ENCODE results near the gene ASB2.
A peak's percentile ranks its signal among the peaks of the same experiment; 100 is the strongest.

The ASB2 gene

DNA sequence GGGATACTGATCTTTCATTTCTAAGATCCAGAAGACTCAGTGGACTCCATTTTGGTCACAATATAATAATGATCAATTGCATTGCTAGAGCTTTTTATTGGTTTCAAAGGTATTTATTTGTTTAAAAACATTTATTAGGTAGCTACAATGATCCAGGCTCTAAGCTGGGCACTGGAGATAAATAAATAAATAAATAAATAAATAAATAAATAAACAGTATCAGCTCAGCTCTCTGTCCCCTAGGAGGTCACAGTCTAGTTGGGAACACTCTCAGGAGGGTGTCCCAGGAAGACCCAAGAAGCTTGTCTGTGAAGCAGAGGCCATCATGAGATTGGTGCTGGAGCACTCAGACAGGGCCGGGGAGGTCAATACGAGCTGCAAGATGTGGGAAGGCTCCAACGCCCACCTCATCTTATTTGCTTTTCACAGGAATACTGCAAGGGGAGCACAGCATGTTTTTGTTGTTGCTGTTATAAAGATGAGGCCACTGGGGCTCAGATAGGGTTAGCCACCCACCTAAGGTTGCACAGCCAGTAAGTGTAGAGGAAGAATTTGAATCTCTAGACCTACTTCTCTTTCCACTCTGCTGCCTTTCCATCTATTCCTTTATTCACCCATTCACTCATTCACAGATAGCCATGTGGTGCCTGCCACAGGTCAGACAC is 15.5 kb downstream of the ASB2 start:
- no peak for DNase-seq (ENCODE audit: low read depth)

DNA sequence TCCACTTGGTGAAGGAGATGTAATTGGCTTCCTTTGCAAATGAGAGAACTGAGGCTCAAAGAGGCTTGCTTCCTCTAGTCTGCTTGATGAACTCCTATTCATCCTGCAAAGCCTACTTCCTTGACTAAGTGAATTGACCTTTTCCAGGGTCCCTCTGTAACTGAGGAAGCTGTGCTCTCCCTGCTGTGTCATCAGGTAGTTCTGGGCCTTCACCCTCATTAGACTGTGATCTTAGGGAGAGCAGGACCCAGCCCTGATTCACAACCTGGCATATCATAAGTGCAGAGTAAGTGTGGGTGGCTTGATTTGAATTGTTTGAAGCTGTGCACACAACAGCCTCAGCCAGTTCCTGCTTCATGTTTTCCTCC is 16.3 kb downstream of the ASB2 start:
- DNase-seq (ENCODE audit: low read depth), result no peak

DNA sequence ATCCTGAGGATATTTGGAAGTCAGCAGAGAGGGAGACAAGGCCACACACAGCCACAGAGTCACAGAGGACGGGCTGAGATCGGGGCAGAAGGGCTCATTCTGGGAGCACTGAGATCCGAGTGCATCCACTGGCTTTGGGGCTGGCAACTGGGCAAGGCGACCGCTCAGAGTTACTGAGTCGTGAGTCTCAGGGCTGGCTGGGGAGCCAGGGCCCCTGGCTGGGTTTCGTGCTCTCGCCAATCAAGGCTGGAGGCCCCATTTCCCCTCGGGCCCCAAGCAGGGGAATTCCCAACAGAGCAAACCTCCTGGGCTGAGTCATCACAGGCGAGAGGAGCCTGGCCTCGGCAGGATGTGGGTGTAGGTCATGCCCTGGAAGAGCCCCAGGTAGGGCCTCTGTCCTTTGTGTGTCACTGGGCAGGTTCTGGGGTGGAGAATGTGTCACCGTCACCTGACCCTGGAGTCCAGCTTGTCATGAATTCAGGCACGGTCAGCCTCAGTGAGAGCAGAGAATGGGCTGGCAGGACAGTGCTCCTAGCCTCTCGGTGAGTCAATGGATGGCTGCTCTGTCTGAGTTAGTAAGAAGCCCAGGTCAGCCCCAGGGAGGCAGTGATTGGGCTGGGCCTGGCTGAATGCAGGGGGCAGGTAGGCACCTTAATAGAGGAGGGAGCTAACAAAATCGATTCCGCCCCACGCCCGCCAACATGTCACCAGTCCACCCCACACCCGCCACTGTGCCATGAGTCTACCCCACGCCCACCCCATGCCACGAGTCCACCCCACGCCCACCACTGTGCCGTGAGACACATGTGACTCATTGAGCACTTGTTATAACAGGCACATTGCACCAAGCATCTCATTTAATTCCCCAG is 16.9 kb downstream of the ASB2 start:
- peak; percentile 91 for DNase-seq (ENCODE audit: low read depth)

DNA sequence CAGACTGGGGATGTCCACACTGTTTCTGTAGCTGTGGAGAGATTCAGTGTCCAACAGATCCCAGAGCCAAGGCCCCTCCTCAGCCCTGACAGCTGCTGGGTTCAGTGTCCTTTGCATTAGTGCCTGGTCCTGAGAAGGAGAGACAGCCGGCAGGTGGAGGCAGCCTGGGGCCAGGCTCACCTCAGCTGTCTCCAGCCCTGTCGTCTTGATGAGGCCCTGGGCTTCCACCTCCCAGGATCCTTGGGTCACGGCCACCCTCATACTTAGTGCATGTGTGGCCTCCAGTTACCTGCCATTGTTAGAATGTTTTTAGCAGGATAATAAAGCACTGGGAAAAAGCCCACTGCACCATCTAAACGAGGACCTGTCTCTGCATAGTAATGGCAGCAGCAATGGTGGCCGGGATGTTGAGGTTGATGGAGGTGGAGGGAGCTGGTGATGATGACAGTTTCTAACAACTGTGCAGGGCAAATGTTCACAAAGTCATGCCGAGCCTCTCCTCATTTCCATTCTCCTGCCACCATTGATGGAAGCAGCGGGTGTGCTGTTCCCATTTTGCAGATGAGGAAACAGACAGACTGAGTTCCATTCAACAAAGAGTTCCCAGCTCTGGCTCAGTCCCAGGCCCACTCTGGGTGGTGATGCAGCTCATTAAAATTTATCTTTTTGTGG is 17.7 kb downstream of the ASB2 start:
- no peak for DNase-seq (ENCODE audit: low read depth)

DNA sequence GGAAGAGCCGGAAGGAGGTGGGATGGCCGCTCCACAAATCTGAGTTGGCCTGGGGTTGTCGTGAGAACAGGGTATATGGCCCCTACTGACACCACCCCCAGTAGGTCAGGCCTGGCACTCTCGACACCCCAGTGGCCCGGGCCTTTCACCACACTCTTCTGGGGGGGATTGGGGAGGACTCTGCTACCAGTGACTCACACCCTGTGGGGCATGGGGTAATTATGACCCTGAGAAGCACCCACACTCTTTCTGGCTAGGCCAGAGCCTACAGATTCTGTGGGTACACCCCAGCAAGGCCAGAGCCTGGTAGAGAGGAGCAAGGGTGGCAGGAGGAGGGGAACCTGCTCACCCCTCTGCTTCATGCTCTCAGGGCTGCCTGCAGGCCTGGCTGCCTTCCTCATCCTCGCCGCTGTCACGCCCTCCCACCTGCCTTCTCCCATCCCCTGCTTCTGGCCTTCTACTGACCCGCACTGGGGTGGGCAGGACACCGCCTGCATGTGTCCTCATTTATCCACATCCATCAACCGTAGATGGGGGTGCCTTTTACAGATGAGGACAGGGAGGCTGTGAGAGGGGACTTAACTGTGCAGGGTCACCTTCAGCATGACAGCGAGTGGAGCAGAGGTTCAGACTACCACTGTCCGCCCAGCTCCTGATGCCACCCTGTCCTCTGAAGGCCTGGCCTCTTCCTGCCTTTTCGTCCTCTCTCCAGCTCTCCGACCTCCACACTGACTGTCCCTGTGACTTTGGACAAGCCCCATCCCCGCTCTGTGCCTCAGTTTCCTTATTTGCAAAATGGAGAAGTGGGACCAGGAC is 18.4 kb downstream of the ASB2 start:
- DNase-seq (ENCODE audit: low read depth), result no peak

DNA sequence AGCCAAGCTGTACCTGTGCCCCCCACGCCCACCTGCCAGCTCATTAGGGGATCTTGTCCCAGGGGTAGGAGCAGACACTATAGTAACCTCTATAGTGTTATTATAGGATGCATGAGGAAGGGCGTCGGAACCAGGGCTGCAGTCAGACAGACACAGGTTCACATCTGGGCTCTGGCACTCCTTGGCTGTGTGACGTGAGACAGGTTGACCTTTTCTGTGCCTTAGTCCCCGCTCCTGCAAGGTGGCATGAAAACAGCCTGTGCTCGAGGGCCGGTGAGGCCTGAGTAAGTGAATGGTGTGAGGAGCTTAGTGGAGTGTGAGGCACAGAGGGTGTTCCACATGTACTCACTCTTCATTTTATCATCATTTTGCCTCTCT is 19.0 kb downstream of the ASB2 start:
- no peak for DNase-seq (ENCODE audit: low read depth)

DNA sequence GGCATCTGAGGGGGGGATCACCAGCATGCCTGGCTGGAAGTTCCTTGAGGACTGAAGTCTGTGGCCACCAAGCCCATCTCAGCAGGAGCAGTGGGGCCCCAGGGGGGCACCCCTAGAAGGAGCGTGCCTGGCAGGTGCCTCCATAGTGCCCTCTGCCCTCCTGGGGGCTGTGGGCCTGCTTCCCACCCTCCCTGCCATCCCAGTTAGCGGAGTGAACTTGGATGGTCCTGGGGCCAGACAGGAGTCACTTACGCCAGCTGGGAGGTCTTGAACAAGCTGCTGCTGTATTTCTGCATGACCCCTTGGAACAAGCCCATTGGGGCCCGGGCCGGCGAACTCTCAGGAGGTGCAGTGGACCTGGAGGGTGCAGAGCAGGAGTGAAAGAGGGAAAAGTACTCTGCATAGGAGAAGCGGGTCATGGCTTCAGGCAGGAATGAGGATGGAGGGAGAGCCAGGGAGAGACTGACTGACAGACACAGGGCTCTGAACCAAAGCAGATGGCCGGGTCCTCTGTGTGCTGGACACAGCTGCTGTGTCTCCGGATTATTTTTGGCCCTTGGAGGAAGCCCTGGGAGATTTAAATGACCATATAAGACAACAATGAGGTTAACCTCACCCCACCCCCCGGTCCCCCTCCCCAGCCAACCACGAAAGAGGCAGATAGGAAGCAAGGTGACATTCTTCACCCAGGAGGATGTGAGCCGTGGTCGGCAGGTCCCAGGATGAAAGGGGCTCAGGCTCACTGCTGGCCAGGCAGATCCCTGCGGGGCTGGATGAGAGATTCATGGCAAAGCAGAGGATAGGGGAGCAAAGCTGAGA is 19.6 kb downstream of the ASB2 start:
- DNase-seq (ENCODE audit: low read depth), result no peak

DNA sequence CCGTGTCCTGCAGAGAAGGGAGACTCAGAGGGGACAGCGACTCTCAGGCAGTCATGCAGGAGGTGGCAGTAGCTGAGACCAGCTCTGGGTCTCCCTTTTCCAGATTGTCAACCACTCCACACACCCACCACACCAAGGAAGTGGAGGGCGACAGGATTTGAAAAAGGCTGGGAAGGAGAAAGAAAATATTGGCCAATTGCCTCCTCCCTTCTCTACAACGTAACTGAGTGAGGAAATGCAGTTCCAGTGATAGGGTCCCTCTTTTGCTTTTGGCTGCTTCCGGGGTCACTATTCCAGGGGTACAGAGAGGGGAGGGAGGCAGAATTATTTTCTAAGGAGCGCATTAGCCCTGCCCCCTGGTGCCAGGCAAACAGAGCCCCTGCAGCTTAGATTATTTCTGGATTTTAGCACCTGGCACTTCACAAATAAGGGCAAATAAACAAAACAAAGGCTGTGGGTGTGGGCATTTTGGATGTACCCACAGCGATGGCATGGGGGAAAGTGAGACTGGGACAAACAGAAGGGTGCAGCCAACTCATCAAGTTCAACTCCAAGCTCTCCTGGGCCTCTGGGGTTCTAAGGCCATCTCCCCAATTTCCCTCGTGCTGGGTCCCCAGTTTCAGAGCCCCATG is 20.4 kb downstream of the ASB2 start:
- no peak for DNase-seq (ENCODE audit: low read depth)

DNA sequence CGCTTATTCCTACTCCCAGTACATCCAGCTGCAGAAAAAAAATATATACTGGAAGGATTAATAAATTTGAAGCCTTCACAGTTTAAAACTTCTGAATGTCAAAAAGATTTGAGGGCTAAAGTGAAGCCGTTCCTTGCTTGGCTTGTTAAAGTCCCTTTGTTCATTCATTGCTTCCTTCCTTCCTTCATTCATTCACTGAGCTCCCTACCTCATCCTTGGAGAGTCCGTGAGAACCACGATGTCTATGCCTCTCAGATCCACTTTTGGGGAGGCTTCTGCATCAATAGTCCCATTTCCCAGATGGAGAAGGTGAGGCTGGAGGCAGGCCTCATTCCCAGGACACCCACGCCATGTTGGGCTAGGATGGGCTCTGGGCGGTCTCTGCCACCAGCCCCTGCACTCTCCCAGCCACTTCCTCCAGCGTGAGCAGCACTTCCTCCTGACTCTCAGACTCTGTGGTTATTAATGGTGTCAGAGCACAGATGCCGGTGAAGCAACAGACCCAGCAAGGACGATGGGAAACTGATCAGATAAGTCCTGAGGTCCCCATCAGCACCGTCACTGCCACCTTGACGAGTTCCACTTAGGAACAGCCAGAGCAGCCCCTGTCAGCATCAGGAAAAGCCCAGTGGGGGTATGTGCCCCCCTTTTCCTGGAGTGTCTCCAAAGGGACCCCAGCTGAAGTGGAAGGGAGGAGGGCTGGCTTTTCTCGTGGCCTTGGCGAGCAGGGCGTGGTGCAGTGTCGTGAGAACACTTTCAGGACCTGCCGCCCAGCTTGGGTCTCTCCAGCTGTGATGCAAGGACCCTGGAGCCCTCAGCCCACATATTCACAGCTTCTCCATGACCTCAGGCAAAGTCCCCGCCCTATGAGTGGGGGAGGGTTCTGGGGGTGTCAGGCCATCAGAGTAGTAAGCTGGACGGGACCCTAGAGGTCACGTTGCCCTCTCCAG is 21.2 kb downstream of the ASB2 start:
- DNase-seq (ENCODE audit: low read depth), result peak; percentile 35

DNA sequence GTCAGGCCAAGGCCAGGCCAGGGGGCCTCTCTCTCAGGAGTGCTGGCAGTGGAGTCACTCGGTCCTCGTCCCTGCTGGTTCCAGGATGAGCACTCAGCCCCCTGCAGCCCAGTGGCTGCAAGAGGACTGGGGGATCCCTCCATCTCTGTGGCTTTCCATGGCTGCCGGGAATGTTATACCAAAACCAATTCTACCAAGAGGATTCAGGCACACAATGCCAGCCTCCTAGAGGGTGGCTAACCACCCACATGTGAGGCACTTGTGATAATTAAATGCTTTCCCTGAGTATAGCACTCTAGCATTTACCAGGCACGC is 21.9 kb downstream of the ASB2 start:
- no peak for DNase-seq (ENCODE audit: low read depth)

DNA sequence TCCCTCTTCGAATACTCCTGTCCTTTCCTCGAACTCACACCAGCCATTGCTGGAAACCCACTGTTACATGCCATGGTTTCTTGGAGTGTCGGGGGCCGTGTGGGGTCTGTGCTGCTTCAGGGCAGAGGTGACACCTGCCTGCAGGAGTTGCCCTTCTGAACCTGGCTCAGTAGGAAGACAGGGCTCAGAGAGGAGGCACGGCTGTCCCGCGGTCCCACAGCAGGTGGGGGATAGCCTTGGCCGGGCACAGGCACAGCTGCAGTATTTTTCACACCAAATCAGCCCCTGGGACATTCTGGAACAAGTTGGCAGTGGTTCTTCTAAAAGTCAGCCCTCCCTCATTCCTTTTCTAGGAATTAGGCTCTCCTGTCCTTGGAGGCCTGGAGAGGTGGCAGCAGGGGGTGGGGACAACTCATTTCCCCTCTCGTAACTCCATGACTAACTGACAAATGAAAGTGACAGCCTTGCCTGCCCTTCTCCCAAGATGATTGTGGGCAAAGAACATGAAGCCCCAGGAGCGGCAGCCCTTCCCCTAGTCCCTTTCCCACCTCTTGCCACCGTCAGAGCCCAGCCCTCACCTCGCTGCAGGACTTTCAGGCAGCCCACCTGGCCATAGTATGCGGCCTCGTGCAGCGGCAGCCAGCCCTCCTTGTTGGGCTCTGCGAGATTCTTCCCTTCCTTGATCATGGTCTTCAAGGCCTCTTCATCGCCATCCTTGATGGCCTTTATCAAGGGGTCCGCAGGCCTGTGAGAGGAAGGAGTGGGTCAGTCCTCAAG is 22.4 kb downstream of the ASB2 start:
- no peak for DNase-seq (ENCODE audit: low read depth)

DNA sequence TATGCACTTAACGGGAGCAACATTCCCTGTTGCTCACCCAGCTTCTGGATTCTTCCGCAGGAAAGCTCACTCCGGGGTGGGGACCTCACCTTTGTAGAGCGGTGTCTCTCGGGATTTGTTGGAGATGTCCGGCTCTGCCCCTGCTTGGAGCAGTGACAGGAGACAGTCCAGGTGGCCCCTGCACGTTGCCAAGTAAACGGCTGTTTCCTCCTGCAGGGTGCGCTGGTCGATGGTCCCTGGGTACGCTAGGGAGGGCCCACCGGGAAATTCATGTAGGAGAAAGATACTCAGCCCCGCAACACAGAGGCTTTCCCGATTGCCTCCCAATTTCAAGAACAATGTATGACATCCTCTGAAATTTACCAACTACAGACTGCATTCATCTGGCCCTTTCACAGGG is 23.1 kb downstream of the ASB2 start:
- DNase-seq (ENCODE audit: low read depth), result no peak

DNA sequence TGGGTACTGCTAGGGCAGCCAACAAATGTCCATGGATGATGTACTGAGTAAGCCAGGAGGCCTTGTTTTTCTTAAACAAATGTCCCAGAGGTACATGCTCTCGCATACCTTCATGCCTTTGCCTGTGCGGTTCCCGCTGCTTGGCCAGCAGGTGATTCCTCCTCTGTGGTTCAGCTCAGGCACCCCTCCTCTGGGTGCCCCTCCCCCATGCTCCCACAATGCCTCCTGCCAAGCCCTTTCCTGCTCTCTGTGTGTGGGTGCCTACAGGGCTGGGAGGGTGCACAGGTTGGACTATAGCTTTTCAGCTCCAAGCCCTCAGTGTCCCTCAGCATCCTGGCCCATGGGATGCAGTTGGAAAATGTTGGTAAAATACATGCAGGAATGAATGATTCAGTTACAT is 23.5 kb downstream of the ASB2 start:
- DNase-seq (ENCODE audit: low read depth), result no peak

DNA sequence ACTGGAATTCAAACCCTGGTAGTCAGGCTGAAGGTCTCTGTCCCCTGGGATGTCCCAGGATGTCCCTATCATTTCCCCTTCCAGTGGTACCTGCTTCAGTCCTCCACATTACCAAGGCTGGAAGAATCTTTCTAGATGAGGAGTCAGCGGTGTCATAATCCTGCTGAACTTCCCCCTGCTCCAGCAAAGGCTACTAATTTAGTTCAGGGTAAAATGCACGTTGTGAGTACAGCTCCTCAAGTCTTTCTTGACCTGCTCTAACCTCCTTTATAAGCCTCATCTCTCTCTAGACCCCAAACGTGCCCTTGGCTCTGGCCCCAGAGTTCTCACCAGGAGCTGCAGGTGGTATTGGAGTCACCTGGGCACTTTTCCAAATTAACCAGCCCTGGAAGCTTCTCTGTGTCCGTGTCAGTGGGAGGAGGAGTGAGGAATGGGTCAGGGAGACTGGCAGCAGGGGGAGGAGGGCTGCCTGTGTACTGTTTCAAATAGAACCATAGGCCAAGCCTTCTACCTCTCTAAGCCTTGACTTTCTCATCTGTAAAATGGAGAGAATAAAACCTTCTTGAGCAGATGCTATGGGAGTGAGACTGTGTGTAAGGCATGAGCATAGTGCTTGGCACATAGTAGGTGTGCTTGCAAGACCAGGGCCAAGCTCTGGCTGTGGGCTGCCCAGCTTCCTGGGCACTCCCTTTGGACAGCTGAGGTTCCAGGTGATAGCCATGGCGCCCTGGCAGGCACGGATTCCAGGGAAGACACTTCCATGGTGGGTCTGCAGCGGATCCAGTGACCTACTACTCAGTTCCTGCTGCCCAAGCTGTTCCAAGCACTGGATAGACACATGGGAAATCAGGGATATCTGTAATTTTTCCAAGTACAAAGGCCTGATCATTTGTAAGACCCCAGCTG is 24.5 kb downstream of the ASB2 start:
- DNase-seq (ENCODE audit: low read depth), result no peak

DNA sequence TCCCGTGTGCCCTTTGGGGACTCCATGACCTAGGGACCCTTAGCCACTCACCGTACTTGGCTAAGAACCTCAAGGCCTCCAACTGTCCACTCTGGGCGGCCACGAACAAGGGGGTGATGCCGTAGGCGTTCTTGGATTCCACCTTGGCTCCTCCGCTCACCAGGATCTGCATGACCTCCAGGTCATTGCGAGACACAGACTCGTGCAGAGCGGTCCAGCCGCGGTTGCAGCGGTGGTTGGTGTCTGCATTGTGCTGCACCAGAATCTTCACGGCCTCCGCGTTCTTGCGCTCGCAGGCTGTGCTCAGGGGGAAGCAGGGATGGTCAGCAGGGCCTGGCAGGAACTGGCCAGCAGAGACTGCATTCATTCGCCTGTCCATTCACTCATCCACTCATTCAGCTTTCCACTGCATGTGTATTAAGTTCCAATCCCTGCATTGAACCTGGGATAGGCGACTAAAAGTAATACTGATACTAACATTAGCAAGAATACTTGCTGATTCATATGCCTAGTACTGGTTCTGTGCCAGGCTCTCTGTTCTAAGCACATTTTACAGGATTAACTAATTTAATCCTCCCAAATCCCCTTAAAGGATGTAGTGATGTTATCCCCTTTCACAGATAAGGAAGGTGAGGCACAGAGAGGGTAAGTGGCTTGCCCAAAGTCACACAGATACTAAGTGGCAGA is 25.3 kb downstream of the ASB2 start:
- DNase-seq (ENCODE audit: low read depth), result no peak

DNA sequence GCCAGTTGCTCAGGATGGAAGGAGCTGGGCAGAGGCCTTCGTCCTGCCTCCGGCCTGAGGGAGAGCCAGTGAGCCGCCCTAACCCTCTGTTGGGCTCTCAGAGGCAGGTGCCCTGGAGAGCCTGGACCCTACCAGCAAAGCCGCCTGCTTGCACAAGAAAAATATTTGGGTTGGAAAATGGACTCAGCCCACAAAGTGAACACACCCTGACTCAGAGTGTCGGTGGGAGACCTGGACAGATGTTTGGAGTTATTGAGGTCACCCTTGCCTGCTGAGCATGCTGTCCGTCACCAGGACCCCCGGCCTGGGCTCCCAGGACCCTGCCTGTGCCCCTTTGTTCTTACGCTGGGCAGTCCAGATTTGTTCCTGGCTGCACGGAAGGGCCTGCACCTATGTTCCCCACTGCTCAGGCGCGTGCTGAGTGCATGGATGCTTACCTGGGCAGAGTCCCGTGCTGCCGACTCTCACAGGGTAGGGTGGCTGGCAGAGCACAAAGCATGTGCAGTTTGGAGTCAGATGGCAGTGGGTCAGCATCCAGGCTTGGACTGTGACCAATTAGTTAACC is 26.8 kb downstream of the ASB2 start:
- DNase-seq (ENCODE audit: low read depth), result no peak

DNA sequence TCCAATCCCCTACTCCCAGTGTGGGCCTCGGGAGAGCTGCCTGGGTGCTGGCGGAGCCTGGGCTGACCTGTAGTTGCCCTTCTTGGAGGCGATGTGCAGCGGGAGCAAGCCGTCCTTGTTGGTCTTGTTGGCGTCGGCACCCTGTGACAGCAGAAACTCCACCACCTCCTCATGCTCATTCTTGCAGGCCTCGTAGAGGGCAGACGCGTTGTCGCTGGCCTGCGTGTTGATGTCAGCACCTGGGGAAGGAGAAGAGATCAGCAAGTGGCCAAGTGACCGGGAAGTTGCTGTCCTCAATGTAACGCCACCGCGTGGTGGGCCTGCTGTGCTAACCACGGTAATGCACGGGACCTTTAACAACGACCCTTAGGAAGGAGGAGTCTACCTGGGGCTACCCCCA is 29.1 kb downstream of the ASB2 start:
- DNase-seq (ENCODE audit: low read depth), result no peak
